LNCAP (cell line): ENCODE results near the gene PHACTR1.

Experiments
- CTCF ChIP-seq: fragments of 450-650 bp; IDR thresholded peaks from 2 replicates; pipeline ENCODE4 v1.5.1; 2017; ENCODE audit warnings: mild to moderate bottlenecking

PHACTR1 gene

GRCh38 chr6:13248584-13248985 lies 532.0 kb downstream of the PHACTR1 start:
- TF ChIP-seq CTCF: no peak

DNA sequence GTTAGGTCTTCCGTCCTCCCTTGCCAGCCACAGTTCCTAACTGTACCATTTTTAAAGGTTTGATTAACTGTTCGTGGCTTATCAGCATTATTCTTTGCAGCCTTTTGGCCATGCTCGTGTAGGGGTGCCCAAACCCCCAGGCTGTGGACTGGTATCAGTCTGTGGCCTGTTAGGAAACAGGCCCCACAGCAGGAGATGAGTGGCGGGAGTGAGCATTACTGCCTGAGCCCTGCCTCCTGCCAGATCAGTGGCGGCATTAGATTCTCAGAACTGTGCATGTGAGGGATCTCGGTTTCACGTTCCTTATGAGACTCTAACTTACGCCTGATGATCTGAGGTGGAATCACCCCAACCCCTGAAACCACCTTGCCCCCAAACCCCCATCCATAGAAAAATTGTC lies 532.4 kb downstream of the PHACTR1 start:
- TF ChIP-seq CTCF: no peak

- TF ChIP-seq CTCF: no peak
These were observed 533.2 kb downstream of the PHACTR1 start for GRCh38 chr6:13249817-13250216.

DNA sequence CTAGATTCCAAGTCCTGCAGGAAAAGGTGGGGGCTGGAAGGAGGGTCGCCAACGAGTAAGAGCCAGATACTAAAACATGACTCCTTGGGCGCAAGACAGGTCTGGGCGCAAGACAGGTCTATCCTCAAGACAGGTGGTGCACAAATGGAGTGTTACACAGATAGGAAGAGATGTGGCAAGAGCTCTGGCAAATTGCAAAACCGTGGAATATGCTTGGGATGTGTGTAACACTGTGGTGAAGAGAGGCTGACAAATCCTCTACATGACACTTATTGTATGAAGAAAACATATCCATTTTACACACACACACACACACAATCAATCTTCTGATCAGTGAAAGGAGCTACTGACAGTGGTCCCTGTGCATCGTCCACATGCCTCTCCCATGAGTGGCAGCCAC lies 534.1 kb downstream of the PHACTR1 start:
- no peak for TF ChIP-seq CTCF

GRCh38 chr6:13251242-13251641 lies 534.7 kb downstream of the PHACTR1 start:
- TF ChIP-seq CTCF: no peak

- no peak for TF ChIP-seq CTCF
These were observed 536.2 kb downstream of the PHACTR1 start for GRCh38 chr6:13252790-13253189.

DNA sequence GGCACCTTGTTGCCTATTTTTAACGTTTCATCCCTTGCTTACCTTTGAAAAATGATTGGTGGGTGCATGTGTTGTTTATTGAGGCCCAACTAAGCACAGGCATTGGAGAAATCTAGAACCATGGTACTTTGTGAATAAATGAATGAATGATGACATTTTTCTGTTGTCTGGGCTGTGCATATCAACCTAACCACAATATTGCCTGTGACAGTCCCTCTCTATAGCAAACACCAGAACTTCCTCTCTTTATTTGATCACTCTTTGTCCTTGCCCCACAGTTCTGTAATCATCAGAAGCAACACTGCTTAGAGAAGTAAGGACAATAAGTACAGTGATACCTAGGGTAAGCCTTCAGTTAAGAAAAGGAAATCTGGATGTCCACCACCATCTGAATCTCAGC lies 536.7 kb downstream of the PHACTR1 start:
- no peak for TF ChIP-seq CTCF

GRCh38 chr6:13256266-13257001 lies 539.9 kb downstream of the PHACTR1 start:
- no peak for TF ChIP-seq CTCF
